WTC11 (cell line): ENCODE measurements around the gene ITFG1. TPM values are rescaled to one million over a fixed set of nuclear protein-coding genes. Genes with fewer than 3 reads are reported as not detected.

Experiments used
- ATAC-seq: fragments of 200-7000 bp; cut with Tn5 transposase; 2 replicates; pipeline ENCODE4 v1.10.0; 2021; ENCODE audit warnings: mild to moderate bottlenecking, moderate library complexity
- CTCF ChIA-PET: fragments of 300-600 bp; sonication (Branson Sonifier 250); formaldehyde crosslinking; loops from one replicate; lab custom pipeline; 2021; ENCODE audit warnings: antibody characterized with exemption; lab: Charles Lee
- POLR2A ChIA-PET: fragments of 350-600 bp; sonication (Branson Sonifier 250); formaldehyde crosslinking; loops from one replicate; lab custom pipeline; 2021; ENCODE audit warnings: antibody characterized with exemption; lab: Charles Lee
- DNase-seq: peaks from one replicate; pipeline ENCODE4 v3.0.0; 2021; ENCODE audit warnings: low spot score
- H3K27ac Mint-ChIP-seq: 2 replicates; pipeline ENCODE4 v1.8.0; 2021; ENCODE audit warnings: mixed read lengths
- H3K27me3 Mint-ChIP-seq: 2 replicates; pipeline ENCODE4 v1.8.0; 2021; ENCODE audit warnings: low read depth, mild to moderate bottlenecking, moderate library complexity, mixed read lengths
- H3K36me3 Mint-ChIP-seq: 2 replicates; pipeline ENCODE4 v1.8.0; 2021; ENCODE audit warnings: mixed read lengths
- H3K4me1 Mint-ChIP-seq: 2 replicates; pipeline ENCODE4 v1.8.0; 2022; ENCODE audit warnings: mixed read lengths
- H3K4me3 Mint-ChIP-seq: 2 replicates; pipeline ENCODE4 v1.8.0; 2021; ENCODE audit warnings: mild to moderate bottlenecking, moderate library complexity, mixed read lengths
- H3K9me3 Mint-ChIP-seq: 2 replicates; pipeline ENCODE4 v1.8.0; 2021; ENCODE audit warnings: mixed read lengths
- AFF4 ChIP-seq: sonication (generic); formaldehyde crosslinking; IDR thresholded peaks from 2 replicates; pipeline ENCODE4 v1.8.1; 2023; ENCODE audit warnings: mild to moderate bottlenecking, missing genetic modification reagents, borderline replicate concordance
- ARID4B ChIP-seq: sonication (generic); formaldehyde crosslinking; IDR thresholded peaks from 2 replicates; pipeline ENCODE4 v1.8.0; 2023; ENCODE audit warnings: missing genetic modification reagents, mild to moderate bottlenecking, borderline replicate concordance
- FOXJ3 ChIP-seq: sonication (generic); formaldehyde crosslinking; IDR thresholded peaks from 2 replicates; pipeline ENCODE4 v1.9.0; 2021; ENCODE audit warnings: missing genetic modification reagents, mild to moderate bottlenecking, borderline replicate concordance
- HMGXB4 ChIP-seq: sonication (generic); formaldehyde crosslinking; IDR thresholded peaks from 2 replicates; pipeline ENCODE4 v1.8.1; 2023; ENCODE audit warnings: mild to moderate bottlenecking, moderate library complexity, missing genetic modification reagents
- IRF1 ChIP-seq: sonication (generic); formaldehyde crosslinking; IDR thresholded peaks from 2 replicates; pipeline ENCODE4 v1.8.0; 2023; ENCODE audit warnings: missing genetic modification reagents
- JUN ChIP-seq: sonication (generic); formaldehyde crosslinking; IDR thresholded peaks from 2 replicates; pipeline ENCODE4 v1.8.0; 2023; ENCODE audit warnings: mild to moderate bottlenecking, missing genetic modification reagents
- NFE2L1 ChIP-seq: sonication (generic); formaldehyde crosslinking; IDR thresholded peaks from 2 replicates; pipeline ENCODE4 v1.8.1; 2023; ENCODE audit warnings: missing genetic modification reagents
- NR1H2 ChIP-seq: sonication (generic); formaldehyde crosslinking; IDR thresholded peaks from 2 replicates; pipeline ENCODE4 v1.9.0; 2021; ENCODE audit warnings: mild to moderate bottlenecking, moderate library complexity, missing genetic modification reagents
- PREB ChIP-seq: sonication (generic); formaldehyde crosslinking; IDR thresholded peaks from 2 replicates; pipeline ENCODE4 v1.8.1; 2022; ENCODE audit warnings: mild to moderate bottlenecking, missing genetic modification reagents, moderate library complexity, borderline replicate concordance
- SMAD3 ChIP-seq: sonication (generic); formaldehyde crosslinking; IDR thresholded peaks from 2 replicates; pipeline ENCODE4 v1.8.0; 2022; ENCODE audit warnings: missing genetic modification reagents, mild to moderate bottlenecking, borderline replicate concordance
- STAT6 ChIP-seq: sonication (generic); formaldehyde crosslinking; conservative IDR thresholded peaks from 2 replicates; pipeline ENCODE4 v1.8.1; 2023; ENCODE audit warnings: mild to moderate bottlenecking, low read depth, missing genetic modification reagents, moderate library complexity
- USF2 ChIP-seq: sonication (generic); formaldehyde crosslinking; IDR thresholded peaks from 2 replicates; pipeline ENCODE4 v1.8.1; 2023; ENCODE audit warnings: mild to moderate bottlenecking, missing genetic modification reagents, moderate library complexity
- ZBTB43 ChIP-seq: sonication (generic); formaldehyde crosslinking; IDR thresholded peaks from 2 replicates; pipeline ENCODE4 v1.8.1; 2023; ENCODE audit warnings: mild to moderate bottlenecking, missing genetic modification reagents
- total RNA-seq: library from RNA; stranded (reverse); gene quantifications from 3 replicates; pipeline ENCODE4 v1.2.3, GENCODE V29; 2021

ITFG1 gene
- total RNA-seq, 1 experiment from 2014 or later = 21.1 TPM

- TF ChIP-seq HMGXB4 (CRISPR knock-in tag) (no peak), SMAD3 (CRISPR knock-in tag) (no peak), USF2 (CRISPR knock-in tag) (no peak)
These were observed 86.2 kb downstream of the ITFG1 start (continued) for GRCh38 chr16:47374629-47375028.

GRCh38 chr16:47371271-47372014 is 89.4 kb downstream of the ITFG1 start:
- CTCF ChIA-PET = no interaction called here
- DNase-seq = no peak
- no peak overlapping the region for H3K4me3 Mint-ChIP-seq
- no peak overlapping the region for H3K27ac Mint-ChIP-seq
- H3K4me1 Mint-ChIP-seq = peaks cover 39% of the 10 kb centered on the region
- H3K27me3 Mint-ChIP-seq = peaks cover 13% of the 10 kb centered on the region
- ATAC-seq = no peak
- H3K9me3 Mint-ChIP-seq = no peaks in the 10 kb centered on the region
- H3K36me3 Mint-ChIP-seq = no peaks in the 10 kb centered on the region
- TF ChIP-seq STAT6 (CRISPR knock-in tag) = no peak
- no peak for TF ChIP-seq IRF1 (CRISPR knock-in tag)
- TF ChIP-seq, all 79 proteins: peak for 0
- POLR2A ChIA-PET = no interaction called here

- no peaks in the 10 kb centered on the region for H3K9me3 Mint-ChIP-seq
- H3K27me3 Mint-ChIP-seq = peaks cover 13% of the 10 kb centered on the region
- peaks cover 46% of the 10 kb centered on the region for H3K4me1 Mint-ChIP-seq
- H3K36me3 Mint-ChIP-seq = no peaks in the 10 kb centered on the region
- ChIA-PET POLR2A (interaction anchor here (0.5 kb wide), 1 partner anchor 442 kb away, joined by 3 read pairs; no protein-coding TSS in a partner anchor), CTCF (no interaction called here)
- ATAC-seq (no peak), DNase-seq (no peak)
- peak overlapping the region; percentile 78; the same call in 1 of the 2 replicates for H3K27ac Mint-ChIP-seq
- no peak overlapping the region for H3K4me3 Mint-ChIP-seq
- TF ChIP-seq FOXJ3 (CRISPR knock-in tag) (no peak), JUN (CRISPR knock-in tag) (no peak), ARID4B (no peak), ZBTB43 (CRISPR knock-in tag) (no peak), NR1H2 (CRISPR knock-in tag) (no peak), PREB (CRISPR knock-in tag) (no peak), AFF4 (CRISPR knock-in tag) (no peak), NFE2L1 (CRISPR knock-in tag) (no peak)
These were observed 90.3 kb downstream of the ITFG1 start for GRCh38 chr16:47370536-47370935.
